ENCODE results near the gene CHST9.
"Not testable (repeated sequence)": the region's sequence is repeated elsewhere in the genome, so short reads cannot be mapped to it uniquely, and the experiment has no call there.

CHST9 gene, protein sequence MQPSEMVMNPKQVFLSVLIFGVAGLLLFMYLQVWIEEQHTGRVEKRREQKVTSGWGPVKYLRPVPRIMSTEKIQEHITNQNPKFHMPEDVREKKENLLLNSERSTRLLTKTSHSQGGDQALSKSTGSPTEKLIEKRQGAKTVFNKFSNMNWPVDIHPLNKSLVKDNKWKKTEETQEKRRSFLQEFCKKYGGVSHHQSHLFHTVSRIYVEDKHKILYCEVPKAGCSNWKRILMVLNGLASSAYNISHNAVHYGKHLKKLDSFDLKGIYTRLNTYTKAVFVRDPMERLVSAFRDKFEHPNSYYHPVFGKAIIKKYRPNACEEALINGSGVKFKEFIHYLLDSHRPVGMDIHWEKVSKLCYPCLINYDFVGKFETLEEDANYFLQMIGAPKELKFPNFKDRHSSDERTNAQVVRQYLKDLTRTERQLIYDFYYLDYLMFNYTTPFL

DNA sequence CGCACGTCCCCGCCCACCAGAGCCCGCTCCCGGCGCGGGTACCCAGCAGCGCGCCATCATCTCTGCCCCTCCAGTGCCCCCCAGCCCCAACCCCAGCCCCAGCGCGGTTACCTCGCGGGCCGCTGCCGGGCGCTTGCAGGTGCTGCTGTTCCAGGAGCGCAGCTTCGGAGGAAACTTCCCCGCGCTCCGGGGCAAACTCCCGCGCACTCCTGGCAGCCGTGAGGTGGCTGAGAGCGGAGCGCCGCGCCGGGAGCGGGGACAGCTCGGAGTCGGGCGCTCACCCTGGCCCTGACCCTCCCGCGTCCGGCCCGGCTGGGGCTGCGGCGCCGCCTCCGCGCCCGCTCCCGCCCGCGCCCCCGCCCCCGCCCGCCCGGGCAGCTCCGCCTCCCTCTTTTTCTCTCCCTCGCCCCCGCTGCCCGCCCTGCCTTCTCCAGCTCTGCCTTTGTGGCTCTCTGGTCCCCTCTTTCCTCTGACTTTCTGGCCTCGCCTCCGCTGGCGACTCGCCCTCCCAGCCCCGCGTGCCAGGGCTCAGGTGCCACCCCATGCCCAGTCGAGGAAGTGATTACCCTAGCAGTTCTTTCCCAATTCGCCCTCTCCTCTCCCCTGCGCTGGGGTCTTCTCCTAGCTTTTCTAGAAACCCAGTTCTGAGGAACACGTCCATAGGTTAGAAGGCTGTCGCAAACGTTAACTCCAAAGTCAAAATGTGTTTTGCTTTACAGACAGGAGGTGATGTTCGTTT is at the start of gene CHST9:
CHST9 (minus strand) TSS at position 284 of the 739 bp plus-strand sequence. CDS start 42,499 bp downstream, outside the sequence.
- no peak for DNase-seq

DNA sequence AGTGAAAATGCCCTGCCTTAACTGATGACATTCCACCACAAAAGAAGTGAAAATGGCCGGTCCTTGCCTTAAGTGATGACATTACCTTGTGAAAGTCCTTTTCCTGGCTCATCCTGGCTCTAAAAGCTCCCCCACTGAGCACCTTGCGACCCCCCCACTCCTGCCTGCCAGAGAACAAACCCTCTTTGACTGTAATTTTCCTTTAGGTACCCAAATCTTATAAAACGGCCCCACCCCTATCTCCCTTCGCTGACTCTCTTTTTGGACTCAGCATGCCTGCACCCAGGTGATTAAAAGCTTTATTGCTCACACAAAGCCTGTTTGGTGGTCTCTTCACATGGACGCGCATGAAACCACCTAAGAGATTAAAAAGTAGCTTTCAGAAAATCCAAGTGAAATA is 47.2 kb upstream of the CHST9 start:
- not testable (repeated sequence) for DNase-seq

DNA sequence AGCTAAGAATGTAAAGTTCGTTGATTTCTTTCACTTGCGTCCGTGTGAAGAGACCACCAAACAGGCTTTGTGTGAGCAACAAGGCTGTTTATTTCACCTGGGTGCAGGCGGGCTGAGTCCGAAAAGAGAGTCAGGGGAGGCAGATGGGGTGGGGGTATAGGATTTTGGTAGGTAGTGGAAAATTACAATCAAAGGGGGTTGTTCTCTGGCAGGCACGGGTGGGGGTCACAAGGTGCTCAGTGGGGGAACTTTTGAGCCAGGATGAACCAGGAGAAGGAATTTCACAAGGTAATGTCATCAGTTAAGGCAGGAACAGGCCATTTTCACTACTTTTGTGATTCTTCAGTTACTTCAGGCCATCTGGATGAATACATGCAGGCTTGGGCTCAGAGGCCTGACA is 46.6 kb upstream of the CHST9 start:
- DNase-seq: not testable (repeated sequence)

DNA sequence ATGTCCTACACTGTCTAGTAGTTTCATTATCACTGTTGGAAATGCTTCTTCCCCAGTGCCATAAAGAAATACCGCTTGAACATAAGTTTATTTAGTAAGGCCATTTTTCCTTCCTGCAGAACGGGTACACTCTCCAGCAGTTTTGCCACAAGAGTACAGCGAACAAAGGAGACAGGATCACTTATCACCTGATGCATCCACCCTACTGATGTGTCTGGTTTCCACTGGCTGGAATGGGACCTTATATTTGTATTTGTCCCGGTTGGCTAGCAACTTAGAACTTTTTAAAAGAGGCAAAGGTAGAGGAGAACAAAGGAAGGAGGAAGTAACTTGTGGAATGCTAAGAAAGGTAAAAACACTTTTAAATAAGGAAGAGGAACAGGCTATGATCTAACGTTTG is 46.1 kb upstream of the CHST9 start:
- not testable (repeated sequence) for DNase-seq

DNA sequence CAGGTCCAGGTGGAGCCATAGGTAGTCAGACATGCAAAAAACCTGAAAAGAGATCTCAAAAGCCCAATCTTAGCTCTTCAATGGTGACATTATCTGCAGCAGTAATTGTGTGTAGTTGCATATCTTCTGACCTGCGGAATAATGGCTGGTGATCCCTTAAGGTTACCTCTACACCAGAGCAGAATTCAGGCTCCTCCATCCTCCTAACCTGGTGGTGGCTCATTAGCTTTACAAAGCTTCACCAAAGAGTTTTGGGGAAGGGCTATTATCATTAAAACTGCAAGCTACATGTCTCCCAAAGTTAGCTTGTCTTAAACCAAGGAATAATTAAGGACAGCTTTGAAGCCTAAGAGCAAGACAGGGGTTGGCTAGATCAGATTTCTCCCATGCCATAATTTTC is 42.6 kb upstream of the CHST9 start:
- no peak for DNase-seq

DNA sequence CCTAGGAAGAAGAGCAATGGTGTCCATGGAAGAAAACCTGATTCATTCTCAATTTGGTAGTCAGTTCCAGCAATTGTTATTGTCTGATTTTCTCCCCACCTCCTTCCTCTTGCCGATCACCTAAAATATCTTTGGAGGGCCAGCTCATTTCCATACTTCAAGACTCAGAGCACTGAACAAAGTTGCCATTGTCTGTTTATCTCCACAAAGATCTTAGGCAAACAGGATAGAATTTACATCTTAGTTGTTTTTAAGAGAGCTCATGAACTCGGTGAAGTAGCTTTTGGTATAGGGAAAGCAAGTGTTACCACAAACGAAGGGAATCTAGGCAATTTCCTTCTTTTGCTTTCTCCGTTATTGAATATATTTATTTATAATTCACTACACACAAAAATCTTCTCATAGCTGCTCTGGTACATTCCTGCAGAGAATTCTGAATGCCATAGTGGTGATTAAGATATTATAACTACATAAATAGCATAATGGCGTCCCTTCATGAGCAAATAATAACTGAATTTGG is 41.5 kb upstream of the CHST9 start:
- no peak for DNase-seq

DNA sequence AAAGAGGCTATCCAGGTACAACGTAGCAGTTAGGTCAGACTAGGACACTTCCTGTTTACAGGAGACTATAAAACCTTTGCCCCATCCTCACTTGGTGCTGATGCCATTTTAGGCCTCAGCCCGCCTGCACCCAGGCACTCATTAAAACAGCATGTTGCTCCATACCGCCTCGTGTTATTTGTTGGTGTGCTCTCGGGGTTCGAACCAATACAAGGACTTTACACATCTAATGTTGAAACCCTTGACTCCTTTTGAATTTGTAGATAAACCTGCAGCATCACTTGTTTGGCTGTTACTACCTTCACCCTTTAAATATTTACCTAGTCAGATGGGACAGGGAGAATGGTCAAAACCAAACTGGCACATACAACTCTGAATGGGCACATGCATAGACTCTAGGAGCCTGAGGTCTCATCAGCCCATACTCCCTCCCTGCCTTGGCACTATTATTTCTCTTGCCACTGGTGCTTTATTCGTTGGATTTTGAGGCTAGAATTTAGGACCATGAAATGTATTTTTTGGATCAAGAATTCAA is 40.9 kb upstream of the CHST9 start:
- no peak for DNase-seq

DNA sequence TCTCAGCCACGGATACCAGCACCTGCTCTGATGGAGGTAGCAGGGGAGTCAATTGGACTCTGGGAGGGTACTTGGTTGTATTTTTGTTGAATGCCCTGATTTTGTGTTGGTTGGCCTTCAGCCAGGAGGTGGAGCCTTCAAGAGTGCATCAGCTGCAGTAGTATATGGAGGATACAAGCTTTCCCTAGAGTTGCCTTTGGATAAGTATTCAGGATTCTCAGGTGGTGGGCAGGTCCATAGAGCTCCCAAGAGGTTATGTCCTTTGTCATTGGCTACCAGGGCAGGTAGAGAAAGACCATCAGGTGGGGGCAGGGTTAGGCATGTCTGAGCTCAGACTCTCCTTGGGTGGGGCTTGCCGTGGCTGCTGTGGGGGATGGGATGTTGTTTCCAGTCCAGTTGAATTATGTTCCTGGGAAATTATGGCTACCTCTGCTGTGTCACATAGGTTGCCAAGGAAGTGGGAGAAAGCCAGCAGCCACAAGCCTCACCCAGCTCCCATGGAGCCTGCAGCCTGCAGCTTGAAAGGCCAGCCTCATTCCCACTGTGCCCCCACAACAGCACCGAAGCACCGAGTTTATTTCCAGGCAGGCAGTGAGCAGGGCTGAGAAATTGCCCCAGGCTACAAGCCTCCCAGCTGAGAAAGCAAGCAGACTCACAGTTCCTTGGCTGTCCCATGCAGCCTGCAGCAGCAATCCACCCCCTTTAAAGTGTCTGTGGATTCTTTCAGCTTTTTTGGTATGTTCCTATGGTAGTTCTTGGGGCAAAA is 38.6 kb upstream of the CHST9 start:
- no peak for DNase-seq

DNA sequence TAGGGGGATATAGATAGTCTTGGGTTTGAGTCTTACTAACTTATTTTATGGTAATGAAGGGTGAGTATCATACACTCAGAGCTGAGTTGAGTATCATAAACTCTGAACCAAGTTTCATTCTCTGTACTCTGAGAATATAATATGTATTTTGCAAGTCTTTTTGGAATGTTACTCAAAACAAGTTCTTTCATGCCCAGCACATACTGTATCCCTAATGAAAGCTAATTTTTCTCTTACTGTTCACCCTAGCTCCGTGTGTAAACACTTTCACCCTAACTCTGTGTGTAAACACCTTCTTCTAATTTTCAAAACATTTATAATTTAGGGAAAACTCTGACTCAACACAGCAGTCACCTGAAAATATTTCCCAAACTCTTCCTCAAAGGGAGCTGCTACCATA is 29.7 kb upstream of the CHST9 start:
- no peak for DNase-seq

DNA sequence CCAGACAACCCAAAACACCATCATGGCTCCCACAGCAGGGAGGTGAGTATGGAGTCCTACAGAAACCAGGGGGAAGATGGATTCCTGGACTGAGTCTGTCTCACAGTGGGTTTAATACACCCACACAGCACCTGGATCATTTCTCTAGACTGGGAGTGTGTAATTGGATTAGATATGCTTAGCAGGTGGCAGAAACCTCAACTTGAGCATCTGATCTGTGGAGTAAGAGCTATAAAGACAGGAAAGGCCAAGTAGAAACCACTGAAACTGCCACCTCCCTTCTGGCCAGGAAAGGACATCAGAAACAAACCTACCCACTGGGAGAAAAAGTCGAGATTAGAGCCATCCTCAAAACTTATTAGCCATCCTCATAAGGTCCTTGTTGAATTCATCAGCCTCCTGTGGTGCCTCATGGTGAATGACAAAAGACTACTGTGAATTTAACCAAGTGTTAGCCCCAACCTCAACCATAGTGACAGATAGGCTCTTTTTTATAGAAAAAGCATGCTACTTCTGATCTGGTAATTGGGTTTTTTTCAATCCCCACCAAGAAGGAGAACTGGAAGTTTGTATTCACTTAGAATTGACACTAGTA is 28.1 kb upstream of the CHST9 start:
- DNase-seq: no peak

DNA sequence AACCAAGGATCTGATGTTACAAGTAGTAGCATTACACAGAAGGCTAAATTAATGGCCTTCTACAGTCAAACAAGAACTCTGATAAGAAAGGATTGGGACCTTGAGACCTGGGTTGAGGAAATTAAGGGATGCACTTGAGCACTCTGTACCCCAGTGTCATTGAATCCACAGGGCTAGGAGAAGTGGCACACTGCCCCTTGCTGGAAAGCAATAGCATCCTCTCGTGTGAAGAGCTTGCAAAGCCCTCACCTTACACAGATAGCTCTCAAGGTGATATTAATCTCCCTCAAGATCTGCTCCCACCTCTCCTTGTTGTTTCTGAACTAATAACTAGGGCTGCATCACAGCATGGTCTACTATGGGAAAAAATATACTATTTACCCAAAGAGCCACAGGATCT is 26.5 kb upstream of the CHST9 start:
- DNase-seq: no peak

DNA sequence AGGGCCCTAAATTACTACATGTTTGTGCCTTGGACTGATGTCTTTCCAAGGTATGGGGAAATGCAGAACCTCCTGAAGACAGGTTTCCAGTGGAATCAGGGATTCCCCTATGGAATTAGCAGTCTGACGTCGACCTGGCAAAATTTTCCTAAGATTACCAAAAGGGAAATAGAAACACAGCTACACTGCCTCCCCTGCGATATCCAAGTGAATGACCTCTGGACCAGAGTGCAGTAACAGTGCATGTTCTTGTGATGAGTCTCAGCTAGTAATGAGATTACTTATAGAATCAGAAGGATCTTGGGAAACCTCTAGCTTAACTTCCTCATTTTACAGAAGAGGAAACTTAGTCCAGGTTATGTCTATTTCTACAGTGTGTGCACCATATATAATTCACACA is 21.3 kb upstream of the CHST9 start:
- DNase-seq: no peak

DNA sequence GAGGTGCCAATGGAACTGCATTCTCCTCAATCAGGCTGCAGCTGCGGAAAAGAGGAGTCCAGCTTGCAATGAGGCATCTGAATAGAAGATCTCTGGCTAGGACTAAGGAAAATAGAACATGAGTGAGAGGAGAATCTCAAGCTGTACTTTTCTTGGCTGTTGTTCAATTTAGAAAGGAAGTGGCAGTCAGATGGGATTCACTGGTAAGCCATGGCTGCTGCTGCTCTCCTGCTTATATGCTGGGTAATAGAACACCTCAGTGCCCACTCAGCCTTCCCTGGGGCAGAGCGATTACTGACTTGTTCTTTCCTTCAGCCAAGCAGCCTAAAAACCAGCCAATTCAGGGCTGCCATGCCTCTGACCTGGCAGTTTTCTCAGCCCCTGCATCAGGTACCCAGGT is 17.6 kb upstream of the CHST9 start:
- DNase-seq: no peak

DNA sequence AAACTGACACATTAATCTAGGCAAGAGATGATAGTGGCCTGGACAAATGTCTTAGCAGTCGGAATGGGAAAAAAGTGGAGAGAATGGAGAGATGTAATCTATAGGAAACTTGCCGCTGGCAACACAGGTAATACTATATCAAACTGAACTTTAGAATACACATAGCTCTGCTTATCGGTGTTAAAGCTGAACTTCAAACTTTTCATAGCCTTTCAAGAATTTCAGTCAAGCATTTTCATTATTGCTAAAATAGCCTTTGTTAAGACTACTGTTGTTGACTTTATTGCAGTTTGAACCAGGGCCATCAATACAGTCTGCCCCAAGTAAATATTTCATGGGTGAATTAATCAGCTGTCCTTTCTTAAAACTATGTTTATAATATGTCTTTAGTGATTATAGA is 12.9 kb upstream of the CHST9 start:
- no peak for DNase-seq

DNA sequence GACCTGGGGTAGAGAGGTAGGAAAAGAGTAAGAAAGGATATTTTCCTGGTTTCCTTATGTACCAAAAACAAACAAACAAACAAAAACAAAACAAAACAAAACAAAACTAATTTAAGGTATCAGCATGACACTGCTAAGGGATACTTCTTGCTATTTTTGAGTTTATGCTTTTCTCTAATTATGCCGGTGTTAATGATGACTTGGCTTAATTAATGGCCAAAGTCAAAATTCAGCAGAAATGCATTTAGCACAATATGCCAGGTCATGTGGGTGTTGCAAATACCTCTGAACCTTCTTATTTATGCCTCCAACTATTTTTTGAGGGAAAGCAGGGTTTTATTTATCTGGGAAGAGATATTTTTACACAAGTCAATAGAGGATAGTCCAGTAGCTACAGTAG is 3.2 kb upstream of the CHST9 start:
- no peak for DNase-seq

DNA sequence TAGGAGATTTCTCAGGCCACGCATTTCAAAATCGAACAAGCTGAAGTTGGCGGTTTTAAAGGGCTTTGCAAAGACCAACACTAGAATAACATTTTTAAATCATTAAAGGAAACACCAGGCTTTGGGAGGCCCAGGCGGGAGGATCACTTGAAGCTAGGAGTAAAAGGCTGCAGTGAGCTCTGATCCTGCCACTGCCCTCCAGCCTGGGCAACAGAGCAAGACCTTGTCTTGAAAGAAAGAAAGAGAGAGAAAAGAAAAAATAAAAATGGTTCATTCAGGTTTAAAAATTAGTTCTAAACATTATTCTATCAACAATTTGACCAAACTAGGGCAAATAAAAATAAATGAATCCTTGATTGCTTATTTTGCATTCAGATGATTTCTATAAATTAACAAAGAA is 789 bp upstream of the CHST9 start:
- no peak for DNase-seq

DNA sequence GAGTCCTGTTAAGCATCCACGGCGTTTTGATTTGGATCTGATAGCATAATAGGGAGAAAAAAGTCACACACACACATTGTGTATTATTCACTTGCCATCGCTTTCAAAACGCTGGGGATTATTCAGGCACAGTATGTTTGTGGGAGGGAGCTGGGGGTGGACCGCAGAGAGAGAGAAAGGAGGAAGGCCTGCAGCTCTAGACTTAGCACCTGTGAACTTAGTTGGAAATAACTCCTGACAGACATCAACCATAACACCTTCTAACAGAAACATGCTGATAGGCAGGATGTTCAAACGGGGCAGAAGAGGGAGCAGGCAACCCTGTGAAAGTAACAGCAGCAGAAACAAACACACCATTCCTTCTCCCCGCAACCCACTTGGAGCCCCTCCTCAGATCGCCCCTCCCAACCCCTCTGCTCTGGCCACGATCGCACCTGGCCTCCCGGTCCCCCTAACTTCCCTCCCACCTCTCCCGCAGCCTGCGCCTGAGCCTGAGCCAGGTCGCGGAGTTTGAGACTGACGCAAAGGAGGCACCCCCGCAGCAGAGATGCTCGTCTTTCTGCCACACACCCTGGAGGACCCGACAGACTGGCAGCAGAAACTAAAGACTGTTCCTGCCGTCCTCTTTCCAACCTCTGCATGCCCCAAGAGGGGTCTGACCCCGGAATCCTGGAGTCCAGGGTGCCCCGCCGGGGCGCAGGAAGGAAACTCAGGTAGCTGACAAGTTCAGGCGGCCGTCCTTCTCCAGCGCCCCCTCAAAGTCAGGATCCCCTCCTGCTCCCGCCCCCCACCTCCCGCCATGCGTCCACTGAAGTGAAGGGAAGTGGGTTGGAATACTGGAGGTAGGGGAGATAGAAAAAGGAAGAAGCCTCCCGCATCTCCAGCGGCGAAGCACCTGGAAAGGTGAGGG is 738 bp downstream of the CHST9 start:
- no peak for DNase-seq

DNA sequence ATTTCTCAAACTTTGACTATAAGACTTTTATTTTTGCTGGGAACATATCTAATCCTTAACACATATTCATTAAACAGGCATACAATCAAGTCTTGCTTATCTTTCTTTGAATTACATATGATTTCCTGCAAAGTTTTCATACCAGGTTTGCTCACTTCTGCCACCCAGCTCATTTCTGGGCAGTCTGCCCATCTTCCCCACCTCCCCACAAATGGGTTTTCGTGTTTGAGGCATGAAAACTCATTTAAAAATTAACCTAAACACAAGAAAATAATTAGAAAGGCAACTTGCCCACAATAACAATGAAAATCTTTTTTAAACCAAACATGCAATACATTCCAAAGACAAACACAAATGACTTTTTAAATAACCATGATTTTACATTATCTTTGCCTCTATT is 3.4 kb downstream of the CHST9 start:
- DNase-seq: no peak

DNA sequence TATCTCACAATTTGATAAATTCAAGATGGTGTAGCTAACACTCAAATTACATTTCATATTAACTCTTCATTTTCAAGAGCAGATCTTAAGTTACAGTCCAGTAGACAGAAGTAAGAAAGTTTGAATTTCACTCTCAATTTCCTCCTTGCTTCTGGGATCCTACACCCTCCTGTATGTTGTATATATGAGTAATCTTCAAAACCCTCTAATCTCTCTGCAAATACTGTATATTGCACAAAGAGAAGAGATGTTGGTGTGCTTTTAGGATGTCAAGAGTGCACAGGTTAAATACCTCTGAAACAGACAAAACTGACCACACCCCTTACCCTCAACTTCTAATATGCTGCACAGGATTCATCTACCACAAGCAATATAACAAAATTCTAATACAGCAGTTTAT is 6.7 kb downstream of the CHST9 start:
- no peak for DNase-seq

DNA sequence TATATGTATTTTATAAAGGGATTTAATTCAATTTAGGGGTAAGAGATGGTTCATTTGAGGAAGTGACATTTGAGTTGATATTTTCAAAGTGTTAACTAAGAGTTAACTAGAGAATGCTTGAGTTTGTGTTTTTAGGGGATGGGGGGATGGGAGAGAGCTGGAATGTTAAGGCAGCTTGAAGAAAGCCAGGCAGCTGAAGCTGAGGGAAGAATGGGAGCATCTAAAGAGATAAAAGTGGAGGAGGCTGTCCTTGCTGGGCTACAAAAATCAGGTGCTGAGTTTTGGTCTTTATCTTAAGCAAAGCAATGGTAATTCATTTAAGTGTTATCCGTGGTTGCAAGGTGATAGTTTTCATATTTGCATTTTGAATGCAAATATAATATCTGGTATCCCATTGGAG is 9.2 kb downstream of the CHST9 start:
- no peak for DNase-seq

DNA sequence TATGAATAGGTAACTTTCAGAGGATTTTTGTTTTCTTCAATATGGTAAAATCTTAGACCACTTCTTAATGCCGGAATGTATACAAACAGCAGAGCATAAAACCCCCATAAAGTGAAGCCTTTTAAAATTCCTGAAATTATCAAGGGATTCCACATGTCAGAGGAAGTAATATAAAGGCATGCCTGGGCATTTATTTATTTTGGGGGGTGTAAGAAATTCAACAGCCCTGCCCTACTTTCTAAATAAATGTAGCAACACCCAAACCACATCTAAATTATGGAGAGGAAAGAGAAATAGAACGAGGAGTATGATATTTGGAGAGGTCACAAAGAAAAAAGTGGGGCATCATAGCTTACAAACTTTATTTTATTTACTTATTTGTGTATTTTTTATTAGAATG is 9.9 kb downstream of the CHST9 start:
- DNase-seq: no peak

DNA sequence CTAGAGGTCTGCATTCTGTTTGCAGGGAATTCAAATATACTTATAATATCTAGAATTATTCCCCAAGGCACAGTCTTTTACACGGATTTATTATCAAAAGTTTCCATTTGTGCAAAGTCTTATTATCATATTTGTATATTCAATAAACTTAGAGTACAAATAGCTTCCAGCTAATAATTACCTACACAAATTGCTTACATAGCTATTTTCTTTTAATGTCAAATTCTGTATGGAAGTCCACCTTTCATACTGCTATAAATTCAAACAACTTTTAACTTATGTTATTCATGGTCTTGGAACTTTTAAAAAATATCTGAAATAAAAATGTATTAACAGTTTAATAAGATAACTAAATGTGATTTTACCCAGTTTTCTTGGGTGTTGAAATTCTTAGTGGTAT is 13.1 kb downstream of the CHST9 start:
- no peak for DNase-seq

Data from NCI-H1092 treated with DMSO at 0.1 percent for 48 hours (cell line).